Subcutaneous adipose tissue (tissue), 4 donors: ENCODE results near the gene LTF. TPM values are rescaled to one million over a fixed set of nuclear protein-coding genes. Genes with fewer than 3 reads are reported as not detected.

Source experiments
- CTCF ChIP-seq: fragments of 450-650 bp; IDR thresholded peaks from one replicate; pipeline ENCODE4 v1.5.1; 2016; ENCODE audit warnings: low read depth, mild to moderate bottlenecking, control low read depth, antibody characterized with exemption, moderate library complexity
- total RNA-seq, 4 donors: library from RNA; depleted of rRNA; stranded (reverse); fragments of >200 nt; gene quantifications; one replicate each; pipeline ENCODE4 v1.1.0, GENCODE V29; 2016

Gene LTF
- 10 to 100 TPM in 2 of 4 donors, 1 to 10 TPM in 2; 1.2 to 17.9 (median 7.2) TPM for total RNA-seq

- TF ChIP-seq CTCF, result no peak
These were observed at the start of gene LTF for GRCh38 chr3:46464326-46465195. LTF (minus strand) TSS chr3:46464905; CDS start chr3:46464867, 38 bp downstream.

- no peak for TF ChIP-seq CTCF
These were observed 47.6 kb upstream of the LTF start for GRCh38 chr3:46512191-46512749.

GRCh38 chr3:46509661-46510187, 45.0 kb upstream of the LTF start:
- TF ChIP-seq CTCF, result no peak

- no peak for TF ChIP-seq CTCF
These were observed 44.3 kb upstream of the LTF start for GRCh38 chr3:46508850-46509591.

GRCh38 chr3:46506526-46506925, 41.8 kb upstream of the LTF start:
- TF ChIP-seq CTCF, result no peak

- no peak for TF ChIP-seq CTCF
These were observed 41.2 kb upstream of the LTF start for GRCh38 chr3:46505953-46506352.

GRCh38 chr3:46504789-46505188, 40.1 kb upstream of the LTF start:
- TF ChIP-seq CTCF, result no peak
